Gastroesophageal sphincter (tissue), 3 donors: ENCODE data around the gene TSPAN9.

Experiments
- EP300 ChIP-seq: sonication (generic); formaldehyde crosslinking; IDR thresholded peaks from one replicate; pipeline ENCODE4 v1.6.1; 2017; ENCODE audit warnings: antibody characterized with exemption, mild to moderate bottlenecking
- POLR2A ChIP-seq, 2 donors: fragments of 450-650 bp; IDR thresholded peaks; one replicate each; pipeline ENCODE4 v1.6.1; 2017; ENCODE audit warnings: antibody characterized with exemption in 2 of 2, mild to moderate bottlenecking in 2 of 2, moderate library complexity in 1 of 2
- POLR2AphosphoS5 ChIP-seq: sonication (generic); formaldehyde crosslinking; IDR thresholded peaks from one replicate; pipeline ENCODE4 v1.6.1; 2017; ENCODE audit warnings: antibody characterized with exemption
- TF ChIP-seq, protein P1 (sequence below), 4 experiments: fragments of 200-600 bp in 2 of 4; fragments of 450-650 bp in 2 of 4; sonication (generic) in 1 of 4; IDR thresholded peaks; one replicate each; pipeline ENCODE4 v1.5.1; 2017 to 2019; ENCODE audit warnings: antibody characterized with exemption in 4 of 4, mild to moderate bottlenecking in 2 of 4, moderate library complexity in 2 of 4

DNA sequence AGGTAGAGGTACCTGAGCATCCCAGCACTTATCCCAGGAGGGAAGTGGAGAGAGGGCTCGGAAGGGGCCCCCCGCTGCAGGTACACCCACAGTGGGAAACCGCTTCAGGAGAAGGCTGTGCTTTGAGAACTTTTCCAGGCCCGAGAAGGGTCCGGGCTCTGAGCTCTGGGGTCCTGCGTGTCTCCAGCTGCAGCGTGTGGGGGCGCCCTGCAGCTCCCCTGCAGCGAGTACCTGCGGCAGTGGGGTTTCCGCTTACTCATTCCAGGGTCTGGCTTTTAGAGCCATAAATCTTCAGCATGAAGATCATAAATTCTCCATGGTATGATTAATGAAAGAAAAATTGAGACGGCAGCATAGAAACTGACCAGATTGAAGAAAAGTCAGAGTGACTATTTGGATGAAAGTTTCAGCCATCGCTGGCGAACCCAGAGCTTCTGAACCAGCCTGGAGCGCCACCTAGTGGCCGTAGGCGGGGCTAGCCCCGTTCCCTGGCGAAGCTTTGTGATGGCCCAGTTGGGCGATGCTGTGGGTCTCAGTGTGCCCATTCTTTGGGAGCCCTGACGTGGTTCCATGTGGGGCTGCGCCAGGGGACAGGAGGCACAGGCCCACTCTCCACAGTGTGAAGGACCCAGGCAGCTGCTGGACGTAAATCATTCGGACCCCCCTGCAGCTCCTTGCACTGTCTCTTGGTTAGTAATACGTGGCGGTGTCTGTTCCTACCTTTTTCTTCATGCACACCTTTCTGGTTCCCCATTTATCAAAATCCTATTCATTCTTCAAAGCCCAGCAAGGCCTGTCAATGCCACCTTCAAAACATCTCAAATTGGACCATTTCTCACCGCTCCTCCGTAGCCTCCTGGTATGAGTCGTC is 198.2 kb downstream of the TSPAN9 start:
- TF ChIP-seq, protein P1, sequence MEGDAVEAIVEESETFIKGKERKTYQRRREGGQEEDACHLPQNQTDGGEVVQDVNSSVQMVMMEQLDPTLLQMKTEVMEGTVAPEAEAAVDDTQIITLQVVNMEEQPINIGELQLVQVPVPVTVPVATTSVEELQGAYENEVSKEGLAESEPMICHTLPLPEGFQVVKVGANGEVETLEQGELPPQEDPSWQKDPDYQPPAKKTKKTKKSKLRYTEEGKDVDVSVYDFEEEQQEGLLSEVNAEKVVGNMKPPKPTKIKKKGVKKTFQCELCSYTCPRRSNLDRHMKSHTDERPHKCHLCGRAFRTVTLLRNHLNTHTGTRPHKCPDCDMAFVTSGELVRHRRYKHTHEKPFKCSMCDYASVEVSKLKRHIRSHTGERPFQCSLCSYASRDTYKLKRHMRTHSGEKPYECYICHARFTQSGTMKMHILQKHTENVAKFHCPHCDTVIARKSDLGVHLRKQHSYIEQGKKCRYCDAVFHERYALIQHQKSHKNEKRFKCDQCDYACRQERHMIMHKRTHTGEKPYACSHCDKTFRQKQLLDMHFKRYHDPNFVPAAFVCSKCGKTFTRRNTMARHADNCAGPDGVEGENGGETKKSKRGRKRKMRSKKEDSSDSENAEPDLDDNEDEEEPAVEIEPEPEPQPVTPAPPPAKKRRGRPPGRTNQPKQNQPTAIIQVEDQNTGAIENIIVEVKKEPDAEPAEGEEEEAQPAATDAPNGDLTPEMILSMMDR (IDR thresholded peaks at IDR 0.05): peak in 3 of 4 experiments; percentile 94 to 99 (median 94)
- no peak for TF ChIP-seq POLR2A (IDR thresholded peaks at IDR 0.05)
- no peak for TF ChIP-seq EP300
- no peak for TF ChIP-seq POLR2AphosphoS5
